Liver (tissue), 9 donors: ENCODE results near the gene LRRC28. TPM values are rescaled to one million over a fixed set of nuclear protein-coding genes. Genes with fewer than 3 reads are reported as not detected.

Experiments used
- DNase-seq: peaks from one replicate; pipeline ENCODE4 v3.0.0-alpha.2; 2017; ENCODE audit warnings: low spot score
- H3K27ac ChIP-seq, 2 donors: one replicate each; pipeline ENCODE4 v1.7.0; 2013; ENCODE audit warnings: inconsistent platforms in 2 of 2, low read length in 2 of 2, control low read depth in 1 of 2, low read depth in 1 of 2, mild to moderate bottlenecking in 1 of 2
- H3K27me3 ChIP-seq, 4 donors: one replicate each; pipeline versions ENCODE4 v1.6.1 to v1.7.0; 2013; ENCODE audit warnings: low read length in 3 of 4, inconsistent platforms in 1 of 4, mild to moderate bottlenecking in 1 of 4, moderate library complexity in 1 of 4; ENCODE audit not compliant: control insufficient read depth in 4 of 4, insufficient read depth in 4 of 4
- H3K36me3 ChIP-seq, 4 donors: one replicate each; pipeline versions ENCODE4 v1.6.1 to v1.7.0; 2013; ENCODE audit warnings: low read length in 3 of 4, mild to moderate bottlenecking in 3 of 4, low read depth in 1 of 4, moderate library complexity in 1 of 4; ENCODE audit not compliant: control insufficient read depth in 4 of 4, insufficient read depth in 3 of 4
- H3K4me1 ChIP-seq, 4 donors: one replicate each; pipeline versions ENCODE4 v1.6.1 to v1.7.0; 2013; ENCODE audit warnings: low read length in 3 of 4, mild to moderate bottlenecking in 3 of 4, moderate library complexity in 1 of 4; ENCODE audit not compliant: control insufficient read depth in 4 of 4, insufficient read depth in 4 of 4
- H3K4me3 ChIP-seq, 3 donors: one replicate each; pipeline versions ENCODE4 v1.6.1 to v1.7.0; 2013; ENCODE audit warnings: low read length in 3 of 3, control low read depth in 1 of 3, low read depth in 1 of 3, mild to moderate bottlenecking in 1 of 3
- H3K9ac ChIP-seq, 2 donors: one replicate each; pipeline ENCODE4 v1.7.0; 2013; ENCODE audit warnings: low read length in 2 of 2, mild to moderate bottlenecking in 2 of 2, moderate library complexity in 2 of 2, control low read depth in 1 of 2, low read depth in 1 of 2
- H3K9me3 ChIP-seq, 4 donors: one replicate each; pipeline versions ENCODE4 v1.6.1 to v1.7.0; 2013; ENCODE audit warnings: low read length in 3 of 4; ENCODE audit not compliant: control insufficient read depth in 4 of 4
- EGR1 ChIP-seq, 2 donors: IDR thresholded peaks; 2 replicates each; pipeline ENCODE4 v1.6.1; 2016 to 2018; ENCODE audit warnings: antibody characterized with exemption in 2 of 2, low read depth in 2 of 2
- FOXA1 ChIP-seq: IDR thresholded peaks from 2 replicates; pipeline ENCODE4 v1.6.1; 2016; ENCODE audit warnings: antibody characterized with exemption
- FOXA2 ChIP-seq: IDR thresholded peaks from 2 replicates; pipeline ENCODE4 v1.6.1; 2016; ENCODE audit warnings: antibody characterized with exemption
- GABPA ChIP-seq, 2 donors: IDR thresholded peaks in 1 of 2; conservative IDR thresholded peaks in 1 of 2; 2 replicates each; pipeline ENCODE4 v1.6.1; 2016; ENCODE audit warnings: antibody characterized with exemption in 2 of 2, mild to moderate bottlenecking in 1 of 2, moderate library complexity in 1 of 2
- HNF4G ChIP-seq: IDR thresholded peaks from 2 replicates; pipeline ENCODE4 v1.6.1; 2016; ENCODE audit warnings: antibody characterized with exemption
- JUND ChIP-seq, 2 donors: IDR thresholded peaks; 2 replicates each; pipeline ENCODE4 v1.6.1; 2016; ENCODE audit warnings: antibody characterized with exemption in 2 of 2
- NR2F2 ChIP-seq: IDR thresholded peaks from 2 replicates; pipeline ENCODE4 v1.6.1; 2016; ENCODE audit warnings: antibody characterized with exemption
- RAD21 ChIP-seq, 2 donors: IDR thresholded peaks; 2 replicates each; pipeline ENCODE4 v1.6.1; 2016; ENCODE audit warnings: antibody characterized with exemption in 2 of 2, mild to moderate bottlenecking in 2 of 2
- RXRA ChIP-seq, 2 donors: IDR thresholded peaks; 2 replicates each; pipeline ENCODE4 v1.6.1; 2017 to 2018; ENCODE audit warnings: antibody characterized with exemption in 2 of 2, mild to moderate bottlenecking in 1 of 2
- SP1 ChIP-seq: IDR thresholded peaks from 2 replicates; pipeline ENCODE4 v1.6.1; 2018; ENCODE audit warnings: antibody characterized with exemption, mild to moderate bottlenecking
- TAF1 ChIP-seq: conservative IDR thresholded peaks from 2 replicates; pipeline ENCODE4 v1.6.1; 2016; ENCODE audit warnings: antibody characterized with exemption, mild to moderate bottlenecking
- YY1 ChIP-seq: IDR thresholded peaks from 2 replicates; pipeline ENCODE4 v1.6.1; 2016; ENCODE audit warnings: antibody characterized with exemption, mild to moderate bottlenecking
- WGBS: extraction: QIAGEN DNeasy Blood & Tissue Kit; methylation state at CpG from one replicate; pipeline ENCODE4 v1.1.7; 2013; 5-methylcytosine and 5-hydroxymethylcytosine counted together
- polyA plus RNA-seq, 2 donors: library from polyadenylated mRNA; stranded (reverse) in 1 of 2; unstranded in 1 of 2; fragments of 200-250 nt in 1 of 2; fragments of >200 nt in 1 of 2; fragmentation: Nextera tagmentation in 1 of 2; extraction: Ambion mirVana in 1 of 2; gene quantifications; one replicate each; pipeline versions ENCODE4 v1.2.1 to v1.2.3, GENCODE V29; 2013 to 2015
- total RNA-seq, 2 donors: library from RNA; depleted of rRNA; stranded (reverse); fragments of >200 nt; gene quantifications; one replicate each; pipeline ENCODE4 v1.2.3, GENCODE V29; 2014
- TF ChIP-seq, protein P1 (sequence below): fragments of 150-350 bp; IDR thresholded peaks from 2 replicates; pipeline ENCODE4 v1.5.1; 2017; ENCODE audit warnings: improper control_type of control experiment, low read depth, low read length; ENCODE audit not compliant: missing input control
- TF ChIP-seq, protein P2 (sequence below): IDR thresholded peaks from 2 replicates; pipeline ENCODE4 v1.6.1; 2016; ENCODE audit warnings: antibody characterized with exemption, mild to moderate bottlenecking
- TF ChIP-seq, protein P3 (sequence below): IDR thresholded peaks from 2 replicates; pipeline ENCODE4 v1.6.1; 2016; ENCODE audit warnings: antibody characterized with exemption
- TF ChIP-seq, protein P4 (sequence below): IDR thresholded peaks from 2 replicates; pipeline ENCODE4 v1.6.1; 2016; ENCODE audit warnings: antibody characterized with exemption
- TF ChIP-seq, protein P5 (sequence below): IDR thresholded peaks from 2 replicates; pipeline ENCODE4 v1.6.1; 2016; ENCODE audit warnings: antibody characterized with exemption
- donor health status: healthy.
- donor health status: healthy.
- donor health status: healthy.
- donor health status: healthy.
- donor health status: healthy.

Gene LRRC28
- total and polyA plus RNA-seq, 4 donors, result 15.4 to 46.6 (median 41.0) TPM

DNA sequence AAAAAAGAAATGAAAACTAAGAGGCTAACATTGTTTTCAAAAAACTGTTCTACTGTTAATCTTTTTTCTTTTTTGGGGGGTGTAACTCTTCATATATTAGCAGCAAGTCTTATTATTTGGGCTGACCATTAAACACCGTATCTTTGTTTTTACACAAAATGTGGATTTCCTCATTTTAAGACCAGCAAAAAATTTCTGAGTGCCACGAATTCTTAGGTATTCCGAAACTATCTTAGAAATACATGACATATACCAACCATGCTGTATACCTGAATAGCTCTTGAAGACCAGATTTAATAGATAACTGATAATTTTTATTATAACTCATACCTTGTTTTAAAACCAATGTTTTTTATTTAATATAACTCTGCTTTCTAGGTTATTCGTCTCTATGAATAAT, 1.3 kb upstream of the LRRC28 start:
- Histone ChIP-seq H3K27me3 (no peaks in the 10 kb centered on the region), H3K27ac (peak overlapping the region; percentile 73 to 86), H3K4me1 (peaks cover 7 to 45% (median 34%) of the 10 kb centered on the region in 4 donors), H3K9ac (peak overlapping the region in 1 of 2 donors; percentile 83), H3K4me3 (peak overlapping the region; percentile 55 to 90 (median 79)), H3K9me3 (no peaks in the 10 kb centered on the region), H3K36me3 (no peaks in the 10 kb centered on the region)
- WGBS, result 44% methylated on average over 4 of the region's 4 CpGs
- no peak for TF ChIP-seq EGR1 (IDR thresholded peaks at IDR 0.05; ENCODE audit: low read depth in 2 of 2)
- DNase-seq, result no peak

DNA sequence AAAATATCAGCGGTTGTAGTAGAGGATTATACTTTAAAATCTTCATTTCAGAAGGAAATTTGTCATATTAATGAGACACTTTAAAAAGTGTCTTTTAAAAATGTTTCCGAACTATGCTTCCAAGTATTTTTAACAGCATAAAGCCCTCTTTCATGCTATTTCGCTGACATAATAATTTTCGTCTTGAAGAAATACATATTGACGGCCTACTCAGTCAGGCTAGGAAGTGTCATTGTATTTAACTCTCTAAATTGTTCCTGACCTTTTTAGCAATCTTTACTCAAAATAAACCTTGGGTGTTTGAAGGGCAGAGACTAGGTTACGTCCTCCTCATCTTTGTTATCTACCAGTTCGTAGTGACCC, 806 bp upstream of the LRRC28 start:
- Histone ChIP-seq H3K4me1 (peaks cover 8 to 46% (median 34%) of the 10 kb centered on the region in 4 donors), H3K9me3 (no peaks in the 10 kb centered on the region), H3K9ac (peak overlapping the region; percentile 56 to 83), H3K27me3 (no peaks in the 10 kb centered on the region), H3K4me3 (peak overlapping the region; percentile 55 to 90 (median 79)), H3K36me3 (no peaks in the 10 kb centered on the region), H3K27ac (peak overlapping the region; percentile 73 to 90)
- TF ChIP-seq NR2F2, result no peak
- TF ChIP-seq FOXA2, result no peak
- TF ChIP-seq, protein P1, sequence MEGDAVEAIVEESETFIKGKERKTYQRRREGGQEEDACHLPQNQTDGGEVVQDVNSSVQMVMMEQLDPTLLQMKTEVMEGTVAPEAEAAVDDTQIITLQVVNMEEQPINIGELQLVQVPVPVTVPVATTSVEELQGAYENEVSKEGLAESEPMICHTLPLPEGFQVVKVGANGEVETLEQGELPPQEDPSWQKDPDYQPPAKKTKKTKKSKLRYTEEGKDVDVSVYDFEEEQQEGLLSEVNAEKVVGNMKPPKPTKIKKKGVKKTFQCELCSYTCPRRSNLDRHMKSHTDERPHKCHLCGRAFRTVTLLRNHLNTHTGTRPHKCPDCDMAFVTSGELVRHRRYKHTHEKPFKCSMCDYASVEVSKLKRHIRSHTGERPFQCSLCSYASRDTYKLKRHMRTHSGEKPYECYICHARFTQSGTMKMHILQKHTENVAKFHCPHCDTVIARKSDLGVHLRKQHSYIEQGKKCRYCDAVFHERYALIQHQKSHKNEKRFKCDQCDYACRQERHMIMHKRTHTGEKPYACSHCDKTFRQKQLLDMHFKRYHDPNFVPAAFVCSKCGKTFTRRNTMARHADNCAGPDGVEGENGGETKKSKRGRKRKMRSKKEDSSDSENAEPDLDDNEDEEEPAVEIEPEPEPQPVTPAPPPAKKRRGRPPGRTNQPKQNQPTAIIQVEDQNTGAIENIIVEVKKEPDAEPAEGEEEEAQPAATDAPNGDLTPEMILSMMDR, result no peak
- no peak for TF ChIP-seq TAF1
- no peak for TF ChIP-seq FOXA1
- TF ChIP-seq RAD21 (IDR thresholded peaks at IDR 0.05), result no peak
- TF ChIP-seq, protein P2, sequence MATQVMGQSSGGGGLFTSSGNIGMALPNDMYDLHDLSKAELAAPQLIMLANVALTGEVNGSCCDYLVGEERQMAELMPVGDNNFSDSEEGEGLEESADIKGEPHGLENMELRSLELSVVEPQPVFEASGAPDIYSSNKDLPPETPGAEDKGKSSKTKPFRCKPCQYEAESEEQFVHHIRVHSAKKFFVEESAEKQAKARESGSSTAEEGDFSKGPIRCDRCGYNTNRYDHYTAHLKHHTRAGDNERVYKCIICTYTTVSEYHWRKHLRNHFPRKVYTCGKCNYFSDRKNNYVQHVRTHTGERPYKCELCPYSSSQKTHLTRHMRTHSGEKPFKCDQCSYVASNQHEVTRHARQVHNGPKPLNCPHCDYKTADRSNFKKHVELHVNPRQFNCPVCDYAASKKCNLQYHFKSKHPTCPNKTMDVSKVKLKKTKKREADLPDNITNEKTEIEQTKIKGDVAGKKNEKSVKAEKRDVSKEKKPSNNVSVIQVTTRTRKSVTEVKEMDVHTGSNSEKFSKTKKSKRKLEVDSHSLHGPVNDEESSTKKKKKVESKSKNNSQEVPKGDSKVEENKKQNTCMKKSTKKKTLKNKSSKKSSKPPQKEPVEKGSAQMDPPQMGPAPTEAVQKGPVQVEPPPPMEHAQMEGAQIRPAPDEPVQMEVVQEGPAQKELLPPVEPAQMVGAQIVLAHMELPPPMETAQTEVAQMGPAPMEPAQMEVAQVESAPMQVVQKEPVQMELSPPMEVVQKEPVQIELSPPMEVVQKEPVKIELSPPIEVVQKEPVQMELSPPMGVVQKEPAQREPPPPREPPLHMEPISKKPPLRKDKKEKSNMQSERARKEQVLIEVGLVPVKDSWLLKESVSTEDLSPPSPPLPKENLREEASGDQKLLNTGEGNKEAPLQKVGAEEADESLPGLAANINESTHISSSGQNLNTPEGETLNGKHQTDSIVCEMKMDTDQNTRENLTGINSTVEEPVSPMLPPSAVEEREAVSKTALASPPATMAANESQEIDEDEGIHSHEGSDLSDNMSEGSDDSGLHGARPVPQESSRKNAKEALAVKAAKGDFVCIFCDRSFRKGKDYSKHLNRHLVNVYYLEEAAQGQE, result no peak
- TF ChIP-seq, protein P3, sequence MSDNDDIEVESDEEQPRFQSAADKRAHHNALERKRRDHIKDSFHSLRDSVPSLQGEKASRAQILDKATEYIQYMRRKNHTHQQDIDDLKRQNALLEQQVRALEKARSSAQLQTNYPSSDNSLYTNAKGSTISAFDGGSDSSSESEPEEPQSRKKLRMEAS, result no peak
- no peak for TF ChIP-seq JUND (IDR thresholded peaks at IDR 0.05)
- TF ChIP-seq YY1, result no peak
- TF ChIP-seq, protein P4, sequence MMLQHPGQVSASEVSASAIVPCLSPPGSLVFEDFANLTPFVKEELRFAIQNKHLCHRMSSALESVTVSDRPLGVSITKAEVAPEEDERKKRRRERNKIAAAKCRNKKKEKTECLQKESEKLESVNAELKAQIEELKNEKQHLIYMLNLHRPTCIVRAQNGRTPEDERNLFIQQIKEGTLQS, result no peak
- TF ChIP-seq EGR1 (IDR thresholded peaks at IDR 0.05; ENCODE audit: low read depth in 2 of 2), result no peak
- no peak for TF ChIP-seq HNF4G
- no peak for TF ChIP-seq RXRA (IDR thresholded peaks at IDR 0.05)
- no peak for TF ChIP-seq SP1
- TF ChIP-seq, protein P5, sequence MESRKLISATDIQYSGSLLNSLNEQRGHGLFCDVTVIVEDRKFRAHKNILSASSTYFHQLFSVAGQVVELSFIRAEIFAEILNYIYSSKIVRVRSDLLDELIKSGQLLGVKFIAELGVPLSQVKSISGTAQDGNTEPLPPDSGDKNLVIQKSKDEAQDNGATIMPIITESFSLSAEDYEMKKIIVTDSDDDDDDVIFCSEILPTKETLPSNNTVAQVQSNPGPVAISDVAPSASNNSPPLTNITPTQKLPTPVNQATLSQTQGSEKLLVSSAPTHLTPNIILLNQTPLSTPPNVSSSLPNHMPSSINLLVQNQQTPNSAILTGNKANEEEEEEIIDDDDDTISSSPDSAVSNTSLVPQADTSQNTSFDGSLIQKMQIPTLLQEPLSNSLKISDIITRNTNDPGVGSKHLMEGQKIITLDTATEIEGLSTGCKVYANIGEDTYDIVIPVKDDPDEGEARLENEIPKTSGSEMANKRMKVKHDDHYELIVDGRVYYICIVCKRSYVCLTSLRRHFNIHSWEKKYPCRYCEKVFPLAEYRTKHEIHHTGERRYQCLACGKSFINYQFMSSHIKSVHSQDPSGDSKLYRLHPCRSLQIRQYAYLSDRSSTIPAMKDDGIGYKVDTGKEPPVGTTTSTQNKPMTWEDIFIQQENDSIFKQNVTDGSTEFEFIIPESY, result no peak
- no peak for TF ChIP-seq GABPA (IDR thresholded peaks at IDR 0.05 in 1 of 2, conservative IDR thresholded peaks at IDR 0.05 in 1 of 2)
- WGBS, result 9% methylated on average over 7 of the region's 7 CpGs
- DNase-seq, result no peak
